Measurements from ENCODE around the gene SPAG5.

DNA sequence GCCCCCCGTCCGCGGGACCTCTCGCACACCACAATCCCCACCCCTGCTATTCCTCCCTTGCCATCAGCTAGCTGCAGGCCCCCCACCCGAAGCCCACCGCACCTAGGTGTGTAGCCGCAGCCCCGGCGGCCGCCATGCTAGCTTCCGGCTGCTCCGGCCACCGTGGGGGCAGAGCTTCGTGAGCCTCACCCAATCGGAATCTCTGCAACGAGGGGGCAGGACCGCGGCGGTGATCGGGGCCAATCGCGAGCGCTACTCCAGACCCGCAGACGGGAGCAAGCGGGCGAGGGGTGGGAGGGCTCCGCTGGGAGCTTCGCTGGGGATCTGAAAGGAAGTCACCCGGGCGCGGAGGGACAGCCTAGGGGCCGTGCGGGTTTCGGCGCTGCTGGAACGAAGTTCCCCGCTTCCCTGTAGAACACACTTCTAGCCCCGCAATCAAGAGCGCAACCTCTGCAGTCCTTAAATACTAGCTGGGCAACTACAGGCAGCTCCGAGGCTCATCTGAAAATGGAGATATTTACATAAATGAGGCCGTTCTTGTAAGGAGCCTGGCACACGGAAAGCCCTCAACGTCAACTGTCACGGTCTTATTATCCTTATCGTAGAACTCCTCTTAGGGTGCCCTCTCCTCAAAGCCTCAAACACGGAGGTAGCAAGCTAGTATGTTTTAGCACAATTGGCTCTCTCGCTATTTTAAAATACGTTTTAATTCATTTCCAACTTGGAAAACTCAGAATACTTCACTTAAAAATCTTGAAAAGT lies 27.3 kb downstream of the SPAG5 start, which contains the start of gene PIGS:
- TF ChIP-seq, protein P1, sequence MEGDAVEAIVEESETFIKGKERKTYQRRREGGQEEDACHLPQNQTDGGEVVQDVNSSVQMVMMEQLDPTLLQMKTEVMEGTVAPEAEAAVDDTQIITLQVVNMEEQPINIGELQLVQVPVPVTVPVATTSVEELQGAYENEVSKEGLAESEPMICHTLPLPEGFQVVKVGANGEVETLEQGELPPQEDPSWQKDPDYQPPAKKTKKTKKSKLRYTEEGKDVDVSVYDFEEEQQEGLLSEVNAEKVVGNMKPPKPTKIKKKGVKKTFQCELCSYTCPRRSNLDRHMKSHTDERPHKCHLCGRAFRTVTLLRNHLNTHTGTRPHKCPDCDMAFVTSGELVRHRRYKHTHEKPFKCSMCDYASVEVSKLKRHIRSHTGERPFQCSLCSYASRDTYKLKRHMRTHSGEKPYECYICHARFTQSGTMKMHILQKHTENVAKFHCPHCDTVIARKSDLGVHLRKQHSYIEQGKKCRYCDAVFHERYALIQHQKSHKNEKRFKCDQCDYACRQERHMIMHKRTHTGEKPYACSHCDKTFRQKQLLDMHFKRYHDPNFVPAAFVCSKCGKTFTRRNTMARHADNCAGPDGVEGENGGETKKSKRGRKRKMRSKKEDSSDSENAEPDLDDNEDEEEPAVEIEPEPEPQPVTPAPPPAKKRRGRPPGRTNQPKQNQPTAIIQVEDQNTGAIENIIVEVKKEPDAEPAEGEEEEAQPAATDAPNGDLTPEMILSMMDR (conservative IDR thresholded peaks at IDR 0.05; ENCODE audit: low read depth in 2 of 2), result no peak
- TF ChIP-seq POLR2AphosphoS5 (IDR thresholded peaks at IDR 0.05; ENCODE audit: low read depth), result peak; percentile 89
- no peak for TF ChIP-seq CREB1 (CRISPR knock-in tag; IDR thresholded peaks at IDR 0.05; ENCODE audit: low read depth)

Measured in GM23338 (cell line).